Activated CD8-positive, alpha-beta memory T cell treated with anti-CD3 and anti-CD28 coated beads for 1 hour (primary cell): Measurements from ENCODE around the gene SLC41A3.
"Not testable (repeated sequence)": the region's sequence is repeated elsewhere in the genome, so short reads cannot be mapped to it uniquely, and the experiment has no call there.

Source experiments
- DNase-seq, 2 donors: peaks; one replicate each; pipeline ENCODE4 v3.0.0-alpha.2; 2020; ENCODE audit warnings: low read depth in 1 of 2; ENCODE audit errors: extremely low read depth in 1 of 2

SLC41A3 gene

DNA sequence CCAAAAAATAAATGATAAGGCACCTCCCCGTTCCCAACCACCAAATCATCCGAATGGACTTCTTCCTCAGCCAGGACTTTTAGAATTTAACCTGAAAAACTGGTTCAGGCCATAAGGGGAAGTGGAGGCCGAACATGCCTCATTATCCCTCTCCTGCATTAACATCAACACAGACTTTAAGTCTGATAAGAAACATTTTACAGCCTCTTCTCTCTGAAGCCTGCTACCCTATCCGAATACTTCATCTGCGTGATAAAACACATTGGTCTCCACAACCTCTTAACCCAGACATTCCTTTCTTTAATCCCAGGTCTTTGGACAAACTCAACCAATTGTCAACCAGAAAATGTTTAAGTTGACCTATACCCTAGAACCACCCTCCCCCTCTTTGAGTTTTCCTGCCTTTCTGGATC lies 850 bp upstream of the SLC41A3 start:
- DNase-seq, result no peak

DNA sequence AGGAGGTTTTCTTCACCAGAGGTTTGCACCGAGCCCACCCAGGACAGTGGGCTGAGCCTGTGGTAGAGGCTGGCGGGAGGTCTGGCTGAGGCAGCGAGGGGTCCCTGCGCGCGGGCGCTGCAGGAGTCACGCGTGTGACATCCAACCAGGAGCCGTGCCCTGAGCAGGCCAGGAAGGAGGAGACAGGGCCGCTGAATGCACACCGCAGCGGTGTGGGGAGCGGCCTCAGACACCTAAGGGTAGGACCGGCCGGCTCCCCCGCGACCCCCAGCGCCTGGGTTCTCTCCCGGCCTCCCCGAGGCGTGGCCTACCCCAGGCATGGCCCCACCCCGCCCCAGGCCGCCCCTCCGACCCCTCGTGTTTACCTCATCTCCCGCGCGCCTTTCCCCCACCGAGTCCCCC lies 412 bp downstream of the SLC41A3 start:
- DNase-seq, result peak in 1 of 2 donors; percentile 12

DNA sequence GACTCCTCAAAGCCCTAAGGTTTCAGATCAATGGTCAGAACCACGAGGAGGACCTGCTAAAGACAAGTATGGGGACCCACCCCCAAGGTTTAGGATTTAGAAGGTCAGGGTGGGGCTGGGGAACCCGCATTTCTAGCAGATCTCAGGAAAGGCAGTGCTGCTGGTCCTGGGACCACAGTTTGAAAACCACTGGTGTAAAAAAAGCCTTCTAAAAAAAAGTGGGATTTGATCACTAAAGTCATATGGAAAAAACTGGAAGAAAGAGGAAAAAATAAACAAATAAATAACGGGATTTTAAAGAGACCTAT lies 832 bp downstream of the SLC41A3 start:
- no peak for DNase-seq

DNA sequence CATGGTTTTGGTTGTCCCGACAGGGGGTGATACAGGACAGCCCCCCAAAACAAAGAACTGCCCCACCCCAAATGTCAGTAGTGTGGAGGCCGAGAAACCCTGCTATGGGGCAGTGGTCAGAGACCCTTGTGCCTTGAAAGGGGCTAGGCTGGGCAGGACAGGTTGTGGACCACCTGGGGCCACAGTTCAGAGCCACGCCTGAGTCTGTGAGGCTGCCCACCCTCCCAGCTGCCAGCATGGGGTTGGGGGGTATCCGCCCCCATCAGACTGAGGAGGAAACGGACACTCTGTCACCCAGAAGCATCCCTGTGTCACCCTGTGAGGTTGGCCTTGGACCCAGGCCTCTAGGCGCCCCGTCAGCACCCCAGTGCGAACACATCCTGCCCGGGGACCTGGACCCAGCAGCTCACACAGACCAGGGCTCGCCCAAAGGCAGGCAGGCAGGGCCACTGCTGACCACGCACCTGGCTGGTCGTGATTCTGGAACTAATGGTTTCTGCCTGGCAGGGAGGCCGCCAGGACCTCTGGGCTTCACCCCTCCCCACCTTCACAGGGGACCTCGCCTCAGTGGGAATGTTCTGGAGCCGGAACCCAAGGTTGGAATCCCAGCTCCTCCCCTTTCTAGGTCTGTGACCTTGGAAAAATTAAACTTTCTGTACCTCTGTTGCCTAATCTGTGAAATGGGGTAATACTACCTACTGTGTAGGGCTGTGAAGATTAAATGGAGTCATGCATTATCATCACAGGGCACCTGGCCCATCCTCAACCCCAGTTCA lies 1.4 kb downstream of the SLC41A3 start:
- no peak for DNase-seq

DNA sequence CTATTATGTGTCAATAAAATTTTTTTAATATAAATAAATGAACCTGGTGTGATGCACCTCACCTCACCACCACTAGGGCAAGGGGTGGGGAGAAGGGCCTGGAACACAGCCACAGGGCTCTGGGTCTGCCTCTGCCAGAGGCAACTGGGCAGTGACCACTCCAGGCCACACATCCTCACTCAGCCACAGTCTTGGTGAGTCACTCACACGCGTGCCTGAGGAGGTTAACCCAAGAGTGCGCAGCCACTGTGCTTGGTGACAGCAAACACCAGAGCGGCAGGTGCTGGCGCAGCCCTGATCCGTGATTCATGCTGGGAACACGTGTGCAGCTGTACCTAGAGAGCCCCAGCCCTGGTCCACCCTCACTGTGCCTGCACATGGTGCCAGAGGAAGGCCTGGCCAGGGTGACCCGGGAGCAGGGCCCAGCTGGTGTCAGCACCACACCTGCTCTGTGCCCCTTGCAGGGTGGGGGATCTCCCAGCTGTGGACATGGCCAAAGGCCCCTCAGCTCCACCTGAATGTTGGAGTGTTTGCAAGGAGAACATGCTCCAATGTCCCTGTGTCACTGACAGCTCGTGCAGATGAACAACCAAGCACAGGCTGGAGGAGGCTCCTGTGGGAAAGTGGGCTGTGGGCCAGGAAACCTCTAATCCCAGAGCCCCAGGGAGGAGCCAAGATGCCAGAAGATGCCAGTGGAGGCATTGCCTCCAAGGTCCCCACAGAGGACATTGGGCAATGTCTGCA lies 2.1 kb downstream of the SLC41A3 start:
- no peak for DNase-seq

DNA sequence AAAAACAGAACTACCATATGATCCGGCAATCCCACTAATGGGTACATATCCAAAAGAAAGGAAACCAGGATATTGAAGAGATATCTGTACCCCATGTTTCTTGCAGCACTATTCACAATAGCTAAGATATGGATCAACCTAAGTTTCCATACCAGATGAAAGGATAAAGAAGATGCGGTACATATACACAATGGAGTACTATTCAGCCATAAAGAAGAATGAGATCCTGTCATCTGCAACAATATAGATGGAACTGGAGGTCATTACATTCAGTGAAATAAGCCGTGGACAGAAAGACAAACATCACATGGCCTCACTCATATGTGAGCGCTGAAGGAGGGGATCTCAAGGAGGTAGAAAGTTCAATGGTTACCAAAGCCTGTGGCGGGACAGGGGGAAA lies 3.0 kb downstream of the SLC41A3 start:
- no peak for DNase-seq

DNA sequence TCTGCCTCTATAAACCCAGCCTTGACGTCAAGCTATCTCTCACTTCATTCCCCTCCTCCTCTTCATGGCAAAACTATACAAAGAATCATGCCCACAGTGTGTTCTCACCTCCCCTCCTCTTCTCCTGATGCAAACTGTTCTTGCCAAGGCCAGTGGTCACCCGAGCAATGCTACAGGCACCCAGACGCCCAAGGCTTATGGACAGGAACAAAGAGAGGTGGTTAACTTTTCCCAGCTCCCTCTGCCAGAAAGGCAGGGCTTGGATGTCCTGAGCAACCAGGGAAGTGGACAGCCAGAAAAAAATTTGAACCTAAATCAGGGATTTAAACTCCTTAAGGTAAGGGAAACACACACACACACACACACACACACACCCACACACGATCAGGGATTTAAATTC lies 5.1 kb downstream of the SLC41A3 start:
- no peak for DNase-seq

DNA sequence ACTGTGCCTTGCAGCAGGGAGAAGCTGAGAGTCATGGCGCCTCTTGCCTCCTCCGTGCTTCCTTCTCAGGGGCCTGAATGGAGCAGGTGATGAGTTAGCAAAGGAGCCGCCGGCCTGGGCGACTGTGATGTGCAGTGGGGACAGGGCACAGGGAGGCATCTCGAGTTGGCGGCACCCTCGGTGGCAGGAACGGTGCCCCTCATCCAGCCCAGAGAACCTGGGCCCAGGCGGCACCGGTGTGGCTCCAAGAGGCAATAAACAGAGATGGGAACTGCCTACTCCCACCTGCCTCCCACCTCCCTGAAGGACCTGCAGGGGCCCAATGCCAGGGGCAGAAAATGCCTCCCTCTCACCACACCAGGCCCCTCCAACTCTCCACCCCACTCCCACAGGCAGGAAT lies 6.2 kb downstream of the SLC41A3 start:
- no peak for DNase-seq

DNA sequence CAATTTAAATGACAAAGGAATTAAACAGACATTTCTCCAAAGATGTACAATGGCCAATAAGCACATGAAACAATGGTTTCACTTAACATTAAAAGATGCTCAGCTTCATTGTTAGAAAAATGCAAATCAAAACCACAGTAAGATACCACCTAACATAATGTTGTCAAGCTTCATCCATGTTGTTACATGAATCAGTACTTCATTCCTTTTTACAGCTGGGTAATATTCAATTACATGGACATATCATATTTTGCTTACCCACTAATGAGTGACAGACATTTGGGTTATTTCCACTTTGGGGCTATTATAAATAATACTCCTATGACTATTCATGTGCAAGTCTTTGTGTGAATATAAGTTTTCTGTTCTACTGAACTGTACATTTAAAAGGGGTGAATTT lies 7.8 kb downstream of the SLC41A3 start:
- no peak for DNase-seq

DNA sequence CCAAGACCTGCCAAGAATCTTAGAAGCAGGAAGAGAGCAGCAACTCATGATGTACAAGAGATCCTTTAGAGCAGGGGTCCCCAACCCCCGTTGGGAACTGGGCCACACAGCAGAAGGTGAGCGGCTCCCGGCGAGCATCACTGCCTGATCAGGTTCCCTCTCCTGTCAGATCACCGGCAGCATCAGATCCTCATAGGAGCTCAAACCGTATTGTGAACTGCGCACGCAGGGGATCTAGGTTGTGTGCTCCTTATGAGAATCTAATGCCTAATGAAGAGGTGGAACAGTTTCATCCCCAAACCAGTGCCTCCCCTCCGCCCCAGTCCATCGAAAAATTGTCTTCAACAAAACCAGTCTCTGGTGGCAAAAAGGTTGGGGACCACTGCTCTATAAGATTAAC lies 13.8 kb downstream of the SLC41A3 start:
- no peak for DNase-seq

DNA sequence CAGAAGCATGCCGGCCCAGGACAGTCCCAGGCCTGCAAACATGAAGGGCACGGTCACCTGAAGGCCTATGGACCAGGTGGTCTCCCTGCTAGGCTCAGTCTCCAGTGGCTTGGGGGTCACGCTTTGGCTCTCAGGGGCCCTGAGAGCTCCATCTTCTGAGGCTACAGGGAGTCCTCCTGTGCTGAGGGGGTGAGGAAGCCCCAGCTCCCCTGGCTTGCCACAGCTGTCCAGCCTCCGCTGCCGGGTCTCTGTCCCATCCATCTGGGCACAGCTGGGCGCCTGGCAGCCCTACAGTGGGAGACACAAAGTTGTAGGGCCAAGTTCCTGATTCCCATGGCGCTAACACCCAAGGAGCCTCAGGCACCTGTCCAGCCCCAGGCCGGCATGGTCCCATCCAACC lies 16.0 kb downstream of the SLC41A3 start:
- no peak for DNase-seq

DNA sequence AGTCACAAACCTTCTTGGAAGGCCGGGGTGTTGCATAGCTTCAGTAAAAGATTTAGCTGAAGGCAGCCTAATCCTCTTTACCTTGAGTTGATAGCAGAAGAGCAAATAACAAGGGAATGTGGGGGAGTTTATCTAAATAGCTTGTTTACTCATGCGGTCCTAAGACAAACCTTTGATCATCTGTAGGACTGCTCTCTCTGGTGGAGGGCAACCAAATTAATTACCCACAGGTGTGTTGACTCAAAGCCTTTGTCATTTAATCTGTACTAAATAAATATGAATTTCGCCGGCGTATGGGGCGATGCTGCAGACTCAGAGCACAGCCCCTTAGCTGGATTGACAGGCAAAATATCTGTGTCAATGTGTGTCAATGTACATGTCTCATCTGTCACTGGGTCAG lies 17.2 kb downstream of the SLC41A3 start:
- DNase-seq, result not testable (repeated sequence)

DNA sequence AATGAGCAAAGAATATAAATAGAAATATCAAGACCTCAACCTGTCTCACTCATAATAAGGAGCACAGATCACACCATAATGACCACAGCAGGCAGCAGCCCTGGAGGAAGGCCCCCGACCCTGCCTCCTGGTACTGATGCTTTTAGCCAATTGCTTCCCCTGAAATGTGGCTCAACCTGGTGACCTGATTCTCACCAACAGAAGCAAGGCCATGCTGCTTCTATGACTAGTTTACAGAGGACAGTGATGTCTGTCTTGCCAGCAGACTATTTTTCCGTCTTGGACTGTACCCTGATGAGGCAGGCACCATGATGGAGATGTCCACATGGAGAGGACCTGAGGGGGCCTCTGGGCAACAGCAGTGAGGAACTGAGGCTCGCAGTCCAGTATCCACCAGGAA lies 18.0 kb downstream of the SLC41A3 start:
- DNase-seq, result no peak

DNA sequence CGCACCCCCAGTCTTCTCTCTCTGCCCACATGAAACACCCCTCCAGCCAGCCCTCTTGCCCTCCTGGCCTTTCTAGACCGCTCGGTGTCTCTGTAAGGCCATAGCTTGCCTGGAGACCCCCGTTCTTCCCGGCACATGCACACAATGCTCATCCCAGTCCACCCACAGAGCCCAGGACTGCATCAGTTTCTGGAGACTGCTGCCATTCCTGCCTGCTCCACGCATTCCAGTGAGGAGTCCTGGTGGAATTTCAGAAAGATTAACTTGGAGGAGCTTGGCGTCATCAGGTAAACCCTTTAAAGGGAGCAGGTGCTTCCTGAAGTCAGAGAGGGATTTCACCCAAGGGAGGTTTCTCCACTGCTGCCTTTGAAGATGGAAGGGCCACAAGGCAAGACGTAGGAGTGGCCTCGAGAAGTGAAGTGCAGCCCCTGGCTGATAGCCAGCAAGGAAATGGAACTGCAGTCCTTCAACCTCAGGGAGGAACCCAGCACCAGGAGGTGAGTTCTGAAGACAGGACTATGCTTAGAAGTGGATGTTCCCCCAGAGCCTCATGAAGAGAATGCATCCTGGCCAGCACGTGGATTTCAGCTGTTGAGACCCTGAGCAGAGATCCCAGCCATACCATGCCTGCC lies 19.2 kb downstream of the SLC41A3 start:
- DNase-seq, result no peak

DNA sequence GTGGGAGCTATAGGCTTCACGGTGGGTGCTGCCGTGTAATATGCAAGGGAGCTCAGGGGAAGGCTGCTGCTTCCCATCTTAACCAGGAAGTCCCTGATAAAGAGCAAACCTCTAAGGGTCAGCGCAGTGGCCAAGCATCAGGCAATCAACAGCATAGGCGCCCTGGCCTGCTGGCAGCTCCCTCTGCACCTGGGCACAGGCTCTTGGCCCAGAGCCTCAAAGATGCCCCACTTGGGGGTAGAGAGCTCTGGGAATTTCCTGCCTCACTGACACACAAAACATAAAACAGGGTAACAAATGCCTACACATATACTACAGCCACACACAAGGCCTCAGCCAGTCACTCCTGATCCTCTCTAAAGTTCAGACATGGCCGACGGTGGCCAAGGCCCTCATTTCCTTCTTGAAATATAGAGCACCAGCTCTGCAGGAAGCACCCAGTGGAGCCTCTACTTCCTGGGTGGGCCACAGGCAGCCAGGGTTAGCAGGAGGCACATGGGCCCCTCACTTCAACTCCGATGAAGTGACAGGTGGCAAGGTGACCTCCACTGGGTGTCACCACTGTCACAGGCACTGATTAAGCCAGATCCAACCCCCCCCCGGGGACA lies 20.5 kb downstream of the SLC41A3 start:
- no peak for DNase-seq

DNA sequence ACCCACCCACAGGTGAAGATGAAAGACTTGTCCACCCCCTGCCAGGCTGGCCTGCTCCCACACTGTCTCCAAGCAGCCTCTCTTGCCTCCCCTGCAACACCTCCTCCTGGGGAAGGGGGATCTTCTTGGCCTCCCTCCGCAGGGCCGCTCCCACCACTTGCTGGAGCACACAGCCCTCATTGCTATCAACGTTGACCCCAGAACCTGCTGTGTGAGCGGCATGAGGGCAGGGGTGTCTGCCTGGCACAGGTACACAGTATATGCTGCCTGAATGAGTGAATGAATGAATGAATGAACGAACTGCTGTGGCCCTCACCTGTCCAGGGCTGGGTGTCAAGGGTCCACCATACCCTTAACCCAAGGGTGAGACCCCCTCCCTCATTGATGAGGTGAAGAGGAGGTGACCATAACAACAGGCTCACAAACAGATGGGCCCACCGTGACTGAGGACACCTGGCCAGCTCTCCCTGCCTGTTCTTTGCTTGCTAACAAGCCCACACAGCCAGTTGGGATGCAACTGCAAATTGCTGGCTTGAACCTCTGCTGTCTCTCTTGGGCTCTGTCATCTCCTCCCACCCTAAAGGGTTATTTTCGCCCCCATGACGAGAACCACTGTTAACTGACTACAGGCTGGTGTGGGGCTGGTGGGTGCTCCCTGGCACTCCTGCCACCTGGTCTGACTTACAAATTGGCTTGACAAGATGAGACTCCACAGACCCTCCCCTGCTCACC lies 22.5 kb downstream of the SLC41A3 start:
- no peak for DNase-seq

DNA sequence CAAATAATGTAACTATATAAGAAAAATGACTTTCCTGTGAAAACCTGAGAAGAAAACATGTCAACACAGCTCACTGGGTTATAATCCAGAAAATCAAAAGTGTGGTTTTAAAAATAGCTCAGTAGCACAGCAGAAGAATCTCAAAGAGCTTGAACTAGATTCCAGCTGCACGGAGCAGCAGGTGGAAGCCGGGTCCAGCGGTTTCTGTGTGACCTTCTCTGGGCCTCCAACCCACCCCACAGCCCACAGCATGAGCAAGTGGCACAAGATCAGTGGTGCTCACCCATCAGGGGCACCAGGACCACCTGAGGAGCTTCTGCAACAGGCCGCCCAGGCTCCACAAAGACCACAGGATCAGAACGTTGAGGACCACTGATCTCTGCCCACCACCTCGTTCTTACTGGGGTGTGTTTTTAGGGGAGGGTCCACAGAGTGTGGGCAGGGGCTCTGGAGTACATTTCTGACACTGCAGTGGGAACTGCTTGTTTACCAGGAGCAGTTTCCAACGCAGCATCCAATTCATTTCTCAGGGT lies 23.2 kb downstream of the SLC41A3 start:
- DNase-seq, result no peak

DNA sequence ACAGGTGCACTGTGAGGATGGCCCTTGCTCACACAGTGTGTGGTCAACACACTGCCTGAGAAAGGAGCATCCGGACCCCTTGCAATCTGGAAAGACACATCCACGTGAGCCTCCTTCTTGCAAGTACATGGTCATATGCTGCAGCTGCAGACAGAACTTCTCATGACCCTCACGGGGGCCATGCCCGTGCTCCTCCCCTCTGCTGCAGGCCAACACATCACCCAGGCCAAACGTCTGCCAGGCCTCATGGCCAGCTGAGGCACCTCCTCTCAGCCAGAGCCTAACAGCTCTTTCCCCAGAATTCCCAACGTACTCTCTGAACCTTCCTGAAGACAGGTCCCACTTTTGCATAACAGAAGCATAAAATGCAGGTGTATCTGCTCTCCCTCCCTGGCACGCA lies 25.3 kb downstream of the SLC41A3 start:
- DNase-seq, result no peak

DNA sequence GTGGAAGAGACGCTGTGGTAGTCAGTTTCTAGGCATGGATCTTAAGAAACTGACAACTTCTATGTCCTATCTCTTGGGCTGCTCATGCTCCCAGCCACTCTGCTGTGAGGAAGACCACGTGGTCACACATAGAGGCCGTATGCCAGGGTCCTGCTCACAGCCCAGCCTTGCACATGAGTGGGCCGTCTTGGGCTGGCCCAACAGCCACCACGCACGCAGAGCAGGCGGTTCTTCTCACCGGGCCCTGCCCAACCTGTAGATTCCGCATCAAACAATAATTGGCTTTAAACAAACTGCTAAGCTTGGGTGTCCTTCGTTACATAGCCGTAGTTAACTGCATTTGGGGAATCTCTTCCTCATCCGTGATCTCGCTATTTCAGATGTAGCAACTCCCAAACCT lies 26.0 kb downstream of the SLC41A3 start:
- no peak for DNase-seq

DNA sequence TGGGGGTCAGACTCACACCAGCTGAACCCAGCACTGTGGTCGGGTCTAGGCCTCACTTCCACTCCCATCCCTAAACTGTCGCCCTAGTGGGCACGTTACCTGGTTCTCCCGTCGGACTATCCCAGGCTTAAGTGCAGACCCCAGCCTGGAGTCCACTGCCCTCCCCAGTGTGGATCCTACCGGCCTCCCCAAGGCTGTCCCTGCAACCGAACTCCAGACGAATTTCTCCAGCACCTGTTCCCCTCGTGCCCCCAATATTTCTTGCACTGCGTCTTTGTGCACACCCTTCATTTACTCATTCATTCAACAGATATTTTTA lies 26.5 kb downstream of the SLC41A3 start:
- no peak for DNase-seq
